Measurements from ENCODE around the gene CDH2. TPM values are rescaled to one million over a fixed set of nuclear protein-coding genes. Genes with fewer than 3 reads are reported as not detected.

CDH2 gene
- total and polyA plus RNA-seq, 9 donors = 2.9 to 78.3 (median 11.2) TPM

DNA sequence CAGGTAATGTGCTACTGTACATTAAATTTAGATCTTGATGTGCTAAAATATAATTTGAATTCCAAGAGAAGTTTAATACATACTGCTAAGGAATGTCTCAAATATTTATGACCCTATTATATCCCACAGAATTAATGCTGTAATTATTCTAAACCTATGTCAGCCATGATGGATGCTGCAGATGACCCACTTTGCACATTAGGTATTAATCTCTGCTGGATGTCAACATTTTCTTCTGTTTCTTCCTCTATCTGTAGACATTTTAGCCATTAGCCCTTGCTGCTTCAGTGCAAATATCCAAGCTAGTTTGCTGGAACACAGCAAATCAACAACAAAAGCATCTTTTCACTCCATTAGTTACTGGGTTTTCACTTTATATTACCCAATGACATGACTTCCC lies 164.6 kb downstream of the CDH2 start:
- no peak for DNase-seq
- no peaks in the 10 kb centered on the region for H3K9me3 ChIP-seq

DNA sequence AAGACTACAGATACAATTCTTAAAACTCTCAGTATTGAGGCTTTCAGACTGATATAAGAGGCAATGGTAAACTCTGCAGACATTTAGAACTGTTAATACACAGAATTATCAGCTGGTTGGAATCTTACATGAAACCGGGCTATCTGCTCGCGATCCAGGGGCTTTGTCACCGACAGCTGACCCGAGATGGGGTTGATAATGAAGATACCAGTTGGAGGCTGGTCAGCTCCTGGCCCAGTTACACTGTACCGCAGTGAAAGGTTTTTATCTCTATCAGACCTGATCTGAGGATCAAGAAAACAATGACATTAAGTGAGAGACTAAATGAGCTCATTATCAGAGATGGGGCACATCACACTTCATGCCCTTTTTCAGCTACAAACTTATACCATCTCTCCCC lies 167.3 kb downstream of the CDH2 start:
- Histone ChIP-seq H3K9me3 (no peaks in the 10 kb centered on the region), H3K36me3 (no peaks in the 10 kb centered on the region), H3K27ac (no peak overlapping the region), H3K27me3 (no peaks in the 10 kb centered on the region), H3K4me1 (ENCODE audit: insufficient read depth) (no peaks in the 10 kb centered on the region), H3K4me3 (no peak overlapping the region)
- no peak for DNase-seq
- 92 to 95% (median 94%) methylated on average over 6 of the region's 6 CpGs for WGBS, 3 donors
- intact Hi-C loops (cut with DNase I) = no loop called here
- TF ChIP-seq EP300 (IDR thresholded peaks at IDR 0.05) (no peak), POLR2A (IDR thresholded peaks at IDR 0.05) (no peak)
- TF ChIP-seq, protein P1, sequence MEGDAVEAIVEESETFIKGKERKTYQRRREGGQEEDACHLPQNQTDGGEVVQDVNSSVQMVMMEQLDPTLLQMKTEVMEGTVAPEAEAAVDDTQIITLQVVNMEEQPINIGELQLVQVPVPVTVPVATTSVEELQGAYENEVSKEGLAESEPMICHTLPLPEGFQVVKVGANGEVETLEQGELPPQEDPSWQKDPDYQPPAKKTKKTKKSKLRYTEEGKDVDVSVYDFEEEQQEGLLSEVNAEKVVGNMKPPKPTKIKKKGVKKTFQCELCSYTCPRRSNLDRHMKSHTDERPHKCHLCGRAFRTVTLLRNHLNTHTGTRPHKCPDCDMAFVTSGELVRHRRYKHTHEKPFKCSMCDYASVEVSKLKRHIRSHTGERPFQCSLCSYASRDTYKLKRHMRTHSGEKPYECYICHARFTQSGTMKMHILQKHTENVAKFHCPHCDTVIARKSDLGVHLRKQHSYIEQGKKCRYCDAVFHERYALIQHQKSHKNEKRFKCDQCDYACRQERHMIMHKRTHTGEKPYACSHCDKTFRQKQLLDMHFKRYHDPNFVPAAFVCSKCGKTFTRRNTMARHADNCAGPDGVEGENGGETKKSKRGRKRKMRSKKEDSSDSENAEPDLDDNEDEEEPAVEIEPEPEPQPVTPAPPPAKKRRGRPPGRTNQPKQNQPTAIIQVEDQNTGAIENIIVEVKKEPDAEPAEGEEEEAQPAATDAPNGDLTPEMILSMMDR (IDR thresholded peaks at IDR 0.05) = no peak

More for the DNA sequence above, 164.6 kb downstream of the CDH2 start:
- no peaks in the 10 kb centered on the region for H3K27me3 ChIP-seq
- H3K36me3 ChIP-seq = no peaks in the 10 kb centered on the region
- no peak overlapping the region for H3K4me3 ChIP-seq
- no peaks in the 10 kb centered on the region for H3K4me1 ChIP-seq (ENCODE audit: insufficient read depth)
- intact Hi-C loops (cut with DNase I) = no loop called here
- H3K27ac ChIP-seq = no peak overlapping the region
- TF ChIP-seq, protein P1 (IDR thresholded peaks at IDR 0.05) = no peak
- TF ChIP-seq POLR2A (IDR thresholded peaks at IDR 0.05) (no peak), EP300 (IDR thresholded peaks at IDR 0.05) (no peak)

DNA sequence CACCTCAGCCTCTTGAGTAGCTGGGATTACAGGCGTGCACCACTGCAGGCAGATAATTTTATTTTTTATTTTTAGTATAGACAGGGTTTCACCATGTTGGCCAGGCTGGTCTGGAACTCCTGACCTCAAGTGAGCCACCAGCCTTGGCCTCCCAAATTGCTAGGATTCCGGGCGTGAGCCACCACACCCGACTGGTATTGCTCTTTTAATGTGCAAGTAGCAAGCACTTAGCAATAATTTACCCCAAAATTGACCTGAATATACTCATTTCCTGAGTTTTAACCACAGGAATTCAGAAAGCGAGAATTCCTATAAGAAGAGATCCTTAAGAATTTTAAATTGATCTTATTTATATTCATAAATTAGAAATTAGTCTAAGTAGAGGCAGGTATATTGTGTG lies 169.1 kb downstream of the CDH2 start:
- peak in 1 of 5 donors; percentile 10 for DNase-seq
- TF ChIP-seq, protein P1 (IDR thresholded peaks at IDR 0.05) = no peak
- TF ChIP-seq POLR2A (IDR thresholded peaks at IDR 0.05) (no peak), EP300 (IDR thresholded peaks at IDR 0.05) (no peak)
- no peaks in the 10 kb centered on the region for H3K4me1 ChIP-seq (ENCODE audit: insufficient read depth)
- WGBS, 3 donors = 92 to 96% (median 93%) methylated on average over 5 of the region's 5 CpGs
- no peak overlapping the region for H3K4me3 ChIP-seq
- H3K36me3 ChIP-seq = no peaks in the 10 kb centered on the region
- H3K27me3 ChIP-seq = no peaks in the 10 kb centered on the region
- no peaks in the 10 kb centered on the region for H3K9me3 ChIP-seq
- H3K27ac ChIP-seq = no peak overlapping the region
- intact Hi-C loops (cut with DNase I) = no loop called here

- Histone ChIP-seq H3K27me3 (no peaks in the 10 kb centered on the region), H3K4me1 (ENCODE audit: insufficient read depth) (no peaks in the 10 kb centered on the region), H3K27ac (no peak overlapping the region), H3K9me3 (no peaks in the 10 kb centered on the region), H3K4me3 (no peak overlapping the region), H3K36me3 (no peaks in the 10 kb centered on the region)
- 93 to 96% (median 96%) methylated on average over 7 of the region's 7 CpGs for whole genome bisulfite sequencing, 3 donors
- intact Hi-C loops (cut with DNase I) = no loop called here
- DNase-seq = no peak
- TF ChIP-seq, protein P1 (IDR thresholded peaks at IDR 0.05) = no peak
- TF ChIP-seq POLR2A (IDR thresholded peaks at IDR 0.05) (no peak), EP300 (IDR thresholded peaks at IDR 0.05) (no peak)
These were observed 171.8 kb downstream of the CDH2 start for GRCh38 chr18:28005164-28005563.

DNA sequence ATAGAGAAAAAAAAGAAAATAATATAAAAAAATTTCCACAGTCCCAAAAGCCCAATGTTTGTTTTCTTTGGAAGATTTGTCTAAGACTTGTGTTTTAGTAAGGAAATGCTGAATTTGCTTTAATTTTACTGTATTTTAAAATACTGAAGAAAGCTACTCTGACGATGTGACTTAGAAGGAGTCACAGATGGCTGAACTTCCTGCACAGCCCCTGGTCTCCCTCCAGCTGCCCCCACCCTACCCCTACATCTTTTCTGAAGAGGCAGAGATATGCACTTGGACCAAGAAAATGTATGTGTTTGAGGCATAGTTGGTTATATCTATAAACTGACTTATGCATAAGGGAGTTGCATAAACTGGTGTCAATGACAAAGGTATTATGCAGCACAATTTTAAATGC lies 172.3 kb downstream of the CDH2 start:
- WGBS, 3 donors = 4 to 35% (median 21%) methylated on average over 1 of the region's 1 CpG
- intact Hi-C loops (cut with DNase I) = no loop called here
- Histone ChIP-seq H3K27ac (no peak overlapping the region), H3K27me3 (no peaks in the 10 kb centered on the region), H3K9me3 (no peaks in the 10 kb centered on the region), H3K4me1 (ENCODE audit: insufficient read depth) (no peaks in the 10 kb centered on the region), H3K36me3 (no peaks in the 10 kb centered on the region), H3K4me3 (no peak overlapping the region)
- DNase-seq = no peak
- TF ChIP-seq POLR2A (IDR thresholded peaks at IDR 0.05) = no peak
- TF ChIP-seq, protein P1 (IDR thresholded peaks at IDR 0.05) = no peak
- no peak for TF ChIP-seq EP300 (IDR thresholded peaks at IDR 0.05)

Data from ovary (tissue), 9 donors.